NT2/D1 (cell line): ENCODE results near the gene HOXD8.
A peak's percentile ranks its signal among the peaks of the same experiment; 100 is the strongest.

ENCODE experiments used
- DNase-seq: peaks from one replicate; pipeline ENCODE4 v3.0.0-alpha.2; 2011; ENCODE audit warnings: low read depth, low spot score
- H3K27me3 ChIP-seq: 2 replicates; pipeline ENCODE4 v1.6.0; 2011; ENCODE audit warnings: mild to moderate bottlenecking; ENCODE audit not compliant: insufficient read length, insufficient read depth
- H3K36me3 ChIP-seq: 2 replicates; pipeline ENCODE4 v1.6.1; 2011; ENCODE audit warnings: mild to moderate bottlenecking, low read length, mixed read lengths; ENCODE audit not compliant: insufficient read depth, insufficient read length
- H3K4me1 ChIP-seq: 2 replicates; pipeline ENCODE4 v1.5.1; 2011; ENCODE audit not compliant: insufficient read depth, insufficient read length
- H3K4me3 ChIP-seq: 2 replicates; pipeline ENCODE4 v1.5.1; 2011; ENCODE audit warnings: low read depth; ENCODE audit not compliant: insufficient read length
- H3K9ac ChIP-seq: 2 replicates; pipeline ENCODE4 v1.6.0; 2011; ENCODE audit warnings: low read depth; ENCODE audit not compliant: insufficient read length
- H3K9me3 ChIP-seq: 2 replicates; pipeline ENCODE4 v1.5.1; 2011; ENCODE audit warnings: mild to moderate bottlenecking, low read length; ENCODE audit not compliant: insufficient read depth
- SUZ12 ChIP-seq: IDR thresholded peaks from 2 replicates; pipeline ENCODE4 v1.6.1; 2011; ENCODE audit not compliant: insufficient read length, insufficient read depth; ENCODE audit errors: extremely low read depth
- YY1 ChIP-seq: IDR thresholded peaks from 2 replicates; pipeline ENCODE4 v1.6.1; 2011; ENCODE audit not compliant: insufficient read length, insufficient read depth
- ZNF274 ChIP-seq: IDR thresholded peaks from 2 replicates; pipeline ENCODE4 v1.6.1; 2011; ENCODE audit warnings: mild to moderate bottlenecking, low read depth, low read length

Gene HOXD8

GRCh38 chr2:176117162-176117822 is 12.2 kb upstream of the HOXD8 start:
- TF ChIP-seq ZNF274 (no peak), YY1 (no peak), SUZ12 (no peak)
- H3K4me1 ChIP-seq, result peaks cover 5% of the 10 kb centered on the region
- H3K4me3 ChIP-seq, result no peak overlapping the region
- no peak overlapping the region for H3K9ac ChIP-seq
- no peak for DNase-seq
- peaks cover 99% of the 10 kb centered on the region for H3K27me3 ChIP-seq
- H3K9me3 ChIP-seq, result peaks cover 10% of the 10 kb centered on the region; the same call in 1 of the 2 replicates
- peaks cover 9% of the 10 kb centered on the region for H3K36me3 ChIP-seq

GRCh38 chr2:176117823-176118371 is 11.6 kb upstream of the HOXD8 start:
- H3K4me3 ChIP-seq, result no peak overlapping the region
- no peak for DNase-seq
- peaks cover 9% of the 10 kb centered on the region for H3K36me3 ChIP-seq
- peaks cover 99% of the 10 kb centered on the region for H3K27me3 ChIP-seq
- H3K9ac ChIP-seq, result no peak overlapping the region
- H3K9me3 ChIP-seq, result peaks cover 10% of the 10 kb centered on the region; the same call in 1 of the 2 replicates
- H3K4me1 ChIP-seq, result peaks cover 5% of the 10 kb centered on the region
- TF ChIP-seq ZNF274 (no peak), SUZ12 (no peak), YY1 (no peak)

- peaks cover 9% of the 10 kb centered on the region for H3K36me3 ChIP-seq
- H3K9ac ChIP-seq, result peak overlapping the region; percentile 36
- peaks cover 99% of the 10 kb centered on the region for H3K27me3 ChIP-seq
- peaks cover 10% of the 10 kb centered on the region; the same call in 1 of the 2 replicates for H3K9me3 ChIP-seq
- TF ChIP-seq ZNF274 (no peak), SUZ12 (no peak), YY1 (no peak)
- DNase-seq, result no peak
- H3K4me1 ChIP-seq, result peaks cover 5% of the 10 kb centered on the region
- no peak overlapping the region for H3K4me3 ChIP-seq
Measured at GRCh38 chr2:176118601-176119339, 10.7 kb upstream of the HOXD8 start.

GRCh38 chr2:176120364-176121189 is 8.9 kb upstream of the HOXD8 start:
- no peak overlapping the region for H3K4me3 ChIP-seq
- H3K36me3 ChIP-seq, result peaks cover 9% of the 10 kb centered on the region
- H3K27me3 ChIP-seq, result peaks cover 99% of the 10 kb centered on the region
- no peak for DNase-seq
- H3K9me3 ChIP-seq, result peaks cover 10% of the 10 kb centered on the region; the same call in 1 of the 2 replicates
- TF ChIP-seq YY1 (no peak), ZNF274 (no peak), SUZ12 (no peak)
- peaks cover 5% of the 10 kb centered on the region for H3K4me1 ChIP-seq
- no peak overlapping the region for H3K9ac ChIP-seq

GRCh38 chr2:176121190-176122051 is 8.1 kb upstream of the HOXD8 start:
- Histone ChIP-seq H3K4me1 (peaks cover 3% of the 10 kb centered on the region), H3K27me3 (peaks cover 99% of the 10 kb centered on the region), H3K9ac (no peak overlapping the region), H3K9me3 (peaks cover 10% of the 10 kb centered on the region; the same call in 1 of the 2 replicates), H3K4me3 (no peak overlapping the region), H3K36me3 (peaks cover 9% of the 10 kb centered on the region)
- no peak for TF ChIP-seq YY1
- no peak for TF ChIP-seq ZNF274
- peak; percentile 98 for TF ChIP-seq SUZ12
- no peak for DNase-seq

- Histone ChIP-seq H3K36me3 (peaks cover 5% of the 10 kb centered on the region), H3K4me1 (peaks cover 3% of the 10 kb centered on the region), H3K9ac (no peak overlapping the region), H3K9me3 (peaks cover 4% of the 10 kb centered on the region; the same call in 1 of the 2 replicates), H3K4me3 (peak overlapping the region; percentile 55), H3K27me3 (peaks cover 99% of the 10 kb centered on the region)
- DNase-seq, result no peak
- TF ChIP-seq ZNF274, result no peak
- TF ChIP-seq YY1, result no peak
- TF ChIP-seq SUZ12, result peak; percentile 32
Measured at GRCh38 chr2:176122052-176122682, 7.3 kb upstream of the HOXD8 start.
